ENCODE measurements around the gene PDLIM5.

Gene PDLIM5

DNA sequence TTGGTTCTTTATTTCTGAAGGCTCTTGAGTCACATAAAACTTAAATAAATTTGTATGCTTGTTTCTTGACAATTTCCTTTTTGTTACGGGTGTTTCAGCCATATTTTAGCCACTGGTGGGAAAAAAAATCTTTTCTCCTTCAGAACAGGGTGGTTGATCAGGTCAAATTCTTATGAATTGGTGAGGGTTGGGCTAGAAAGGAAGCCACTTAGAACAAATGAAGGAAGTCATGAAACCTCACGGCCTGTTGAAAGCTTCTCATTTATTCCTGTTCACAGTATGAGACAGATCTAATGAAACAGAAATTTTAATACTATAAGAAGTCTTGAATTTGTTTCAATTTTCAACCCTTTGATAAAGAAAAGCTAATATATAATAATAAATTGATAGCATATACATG lies 12.1 kb upstream of the PDLIM5 start:
- H3K4me3 ChIP-seq (ENCODE audit: low read depth, low read length) = no peak overlapping the region
- no peak overlapping the region for H3K27ac ChIP-seq
- no peaks in the 10 kb centered on the region for H3K36me3 ChIP-seq (replicated peaks)
- TF ChIP-seq, protein P1, sequence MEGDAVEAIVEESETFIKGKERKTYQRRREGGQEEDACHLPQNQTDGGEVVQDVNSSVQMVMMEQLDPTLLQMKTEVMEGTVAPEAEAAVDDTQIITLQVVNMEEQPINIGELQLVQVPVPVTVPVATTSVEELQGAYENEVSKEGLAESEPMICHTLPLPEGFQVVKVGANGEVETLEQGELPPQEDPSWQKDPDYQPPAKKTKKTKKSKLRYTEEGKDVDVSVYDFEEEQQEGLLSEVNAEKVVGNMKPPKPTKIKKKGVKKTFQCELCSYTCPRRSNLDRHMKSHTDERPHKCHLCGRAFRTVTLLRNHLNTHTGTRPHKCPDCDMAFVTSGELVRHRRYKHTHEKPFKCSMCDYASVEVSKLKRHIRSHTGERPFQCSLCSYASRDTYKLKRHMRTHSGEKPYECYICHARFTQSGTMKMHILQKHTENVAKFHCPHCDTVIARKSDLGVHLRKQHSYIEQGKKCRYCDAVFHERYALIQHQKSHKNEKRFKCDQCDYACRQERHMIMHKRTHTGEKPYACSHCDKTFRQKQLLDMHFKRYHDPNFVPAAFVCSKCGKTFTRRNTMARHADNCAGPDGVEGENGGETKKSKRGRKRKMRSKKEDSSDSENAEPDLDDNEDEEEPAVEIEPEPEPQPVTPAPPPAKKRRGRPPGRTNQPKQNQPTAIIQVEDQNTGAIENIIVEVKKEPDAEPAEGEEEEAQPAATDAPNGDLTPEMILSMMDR (IDR thresholded peaks at IDR 0.05; ENCODE audit: low read depth, low read length, missing control alignments) = no peak
- H3K27me3 ChIP-seq (replicated peaks) = no peaks in the 10 kb centered on the region
- in situ Hi-C loops (cut with HindIII; ENCODE audit: low pct_ligation_motif_present, low sequenced_read_pairs) = no loop called here
- DNase-seq = no peak

DNA sequence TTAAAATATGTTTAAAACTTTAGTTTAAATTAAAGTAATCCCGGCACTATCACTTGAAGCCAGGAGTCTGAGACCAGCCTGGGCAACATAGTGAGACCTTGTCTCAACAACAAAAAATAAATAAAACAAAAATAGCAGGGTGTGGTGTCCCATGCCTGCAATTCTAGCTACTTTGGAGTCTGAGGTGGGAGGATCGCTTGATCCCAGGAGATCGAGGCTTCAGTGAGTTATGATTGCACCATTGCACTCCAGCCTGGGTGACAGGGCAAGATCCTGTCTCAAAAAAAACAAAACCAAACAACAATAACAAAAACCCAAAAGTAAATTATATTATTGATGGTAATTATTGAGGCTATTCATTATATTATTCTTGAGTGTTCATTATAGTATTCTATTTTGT lies 9.9 kb upstream of the PDLIM5 start:
- in situ Hi-C loops (cut with HindIII; ENCODE audit: low pct_ligation_motif_present, low sequenced_read_pairs) = no loop called here
- no peaks in the 10 kb centered on the region for H3K36me3 ChIP-seq (replicated peaks)
- TF ChIP-seq, protein P1 (IDR thresholded peaks at IDR 0.05; ENCODE audit: low read depth, low read length, missing control alignments) = no peak
- no peak overlapping the region for H3K27ac ChIP-seq
- H3K27me3 ChIP-seq (replicated peaks) = no peaks in the 10 kb centered on the region
- H3K4me3 ChIP-seq (ENCODE audit: low read depth, low read length) = no peak overlapping the region
- no peak for DNase-seq

DNA sequence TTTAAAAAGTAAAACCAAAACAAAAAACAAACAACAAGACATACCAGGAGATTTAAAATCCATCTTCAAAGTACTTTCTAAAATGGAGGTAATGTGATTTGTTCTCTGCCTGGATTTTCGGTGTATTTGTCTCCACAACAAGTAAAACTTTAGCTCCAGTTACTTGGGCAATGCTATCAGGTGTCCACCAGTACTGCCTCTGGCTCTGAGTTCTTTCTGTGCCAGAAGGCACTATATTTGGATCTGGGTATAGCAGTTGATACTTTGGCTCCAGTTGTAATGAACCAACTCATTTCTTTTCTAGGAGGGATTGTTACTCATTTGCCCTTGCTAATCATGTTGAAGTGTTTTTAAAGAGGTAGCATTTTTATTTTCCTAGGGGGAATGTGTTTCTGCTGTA lies 9.5 kb upstream of the PDLIM5 start:
- no peak for DNase-seq
- in situ Hi-C loops (cut with HindIII; ENCODE audit: low pct_ligation_motif_present, low sequenced_read_pairs) = no loop called here
- no peak overlapping the region for H3K27ac ChIP-seq
- TF ChIP-seq, protein P1 (IDR thresholded peaks at IDR 0.05; ENCODE audit: low read depth, low read length, missing control alignments) = no peak
- H3K27me3 ChIP-seq (replicated peaks) = no peaks in the 10 kb centered on the region
- H3K4me3 ChIP-seq (ENCODE audit: low read depth, low read length) = no peak overlapping the region
- no peaks in the 10 kb centered on the region for H3K36me3 ChIP-seq (replicated peaks)

DNA sequence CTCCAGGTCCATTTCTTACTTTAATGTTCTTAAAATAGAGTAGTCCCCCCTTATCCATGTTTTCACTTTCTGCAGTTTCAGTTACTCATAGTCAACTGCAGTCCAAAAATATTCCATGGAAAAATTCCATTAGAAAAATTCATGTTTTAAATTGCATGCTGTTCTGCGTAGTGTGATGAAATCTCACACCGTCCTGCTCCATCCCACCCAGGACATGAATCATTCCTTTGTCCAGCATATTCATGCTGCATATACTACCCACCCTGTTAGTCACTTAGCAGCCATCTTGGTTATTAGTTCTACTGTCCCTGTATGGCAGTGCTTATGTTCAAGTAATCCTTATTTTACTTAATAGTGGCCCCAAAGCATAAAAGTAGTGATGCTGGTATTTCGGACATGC lies 5.4 kb upstream of the PDLIM5 start:
- Histone ChIP-seq H3K27me3 (replicated peaks) (no peaks in the 10 kb centered on the region), H3K36me3 (replicated peaks) (no peaks in the 10 kb centered on the region), H3K4me3 (ENCODE audit: low read depth, low read length) (no peak overlapping the region), H3K27ac (peak overlapping the region; percentile 74)
- TF ChIP-seq, protein P1 (IDR thresholded peaks at IDR 0.05; ENCODE audit: low read depth, low read length, missing control alignments) = no peak
- in situ Hi-C loops (cut with HindIII; ENCODE audit: low pct_ligation_motif_present, low sequenced_read_pairs) = no loop called here
- peak; percentile 86 for DNase-seq

GRCh38 chr4:94447754-94448411 lies 3.9 kb upstream of the PDLIM5 start:
- in situ Hi-C loops (cut with HindIII; ENCODE audit: low pct_ligation_motif_present, low sequenced_read_pairs) = no loop called here
- DNase-seq = no peak
- TF ChIP-seq, protein P1 (IDR thresholded peaks at IDR 0.05; ENCODE audit: low read depth, low read length, missing control alignments) = no peak
- Histone ChIP-seq H3K36me3 (replicated peaks) (peaks cover 3% of the 10 kb centered on the region), H3K4me3 (ENCODE audit: low read depth, low read length) (no peak overlapping the region), H3K27me3 (replicated peaks) (no peaks in the 10 kb centered on the region), H3K27ac (no peak overlapping the region)

DNA sequence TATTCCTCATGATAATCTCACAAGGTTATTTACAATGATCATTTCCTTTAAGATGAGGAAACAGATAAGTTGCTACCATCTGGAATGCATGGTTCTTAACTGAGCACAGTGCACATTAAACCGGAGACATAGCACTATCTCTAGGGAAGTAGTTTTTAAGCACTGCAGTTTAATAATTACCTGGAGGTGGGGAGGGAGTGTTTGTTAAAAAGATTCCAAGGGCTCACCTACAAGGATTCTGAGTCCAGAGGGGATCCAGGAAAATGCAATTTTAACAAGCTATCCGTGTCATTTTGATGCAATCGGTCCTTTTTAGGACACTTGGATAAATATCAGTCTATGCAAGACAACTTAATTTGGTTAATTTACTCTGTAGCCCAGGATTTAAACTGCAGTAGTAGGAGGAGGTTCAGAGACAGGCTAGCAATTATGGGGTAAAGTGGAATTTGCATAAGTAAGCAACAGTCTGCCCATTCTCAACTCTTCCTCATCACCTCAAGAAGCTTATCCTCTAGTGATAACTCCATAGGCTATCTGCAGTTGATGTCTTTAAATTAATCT lies 2.8 kb upstream of the PDLIM5 start:
- H3K27me3 ChIP-seq (replicated peaks) = no peaks in the 10 kb centered on the region
- peaks cover 3% of the 10 kb centered on the region for H3K36me3 ChIP-seq (replicated peaks)
- H3K4me3 ChIP-seq (ENCODE audit: low read depth, low read length) = no peak overlapping the region
- no peak for DNase-seq
- in situ Hi-C loops (cut with HindIII; ENCODE audit: low pct_ligation_motif_present, low sequenced_read_pairs) = no loop called here
- no peak overlapping the region for H3K27ac ChIP-seq
- TF ChIP-seq, protein P1 (IDR thresholded peaks at IDR 0.05; ENCODE audit: low read depth, low read length, missing control alignments) = no peak
